Osteocyte (in vitro differentiated cells): Measurements from ENCODE around the gene RNF167. TPM values are rescaled to one million over a fixed set of nuclear protein-coding genes. Genes with fewer than 3 reads are reported as not detected.
"Not testable (repeated sequence)": the region's sequence is repeated elsewhere in the genome, so short reads cannot be mapped to it uniquely, and the experiment has no call there.

Experiments
- DNase-seq: peaks from one replicate; pipeline ENCODE4 v3.0.0; 2021; ENCODE audit warnings: mixed read lengths; ENCODE audit not compliant: unreplicated experiment; ENCODE audit errors: extremely low spot score
- H3K27ac Mint-ChIP-seq: one replicate; pipeline ENCODE4 v1.8.0; 2021; ENCODE audit warnings: mild to moderate bottlenecking, mixed read lengths; ENCODE audit not compliant: unreplicated experiment
- H3K27me3 Mint-ChIP-seq: one replicate; pipeline ENCODE4 v1.8.0; 2021; ENCODE audit warnings: mixed read lengths; ENCODE audit not compliant: unreplicated experiment
- H3K36me3 Mint-ChIP-seq: one replicate; pipeline ENCODE4 v1.8.0; 2021; ENCODE audit warnings: mixed read lengths; ENCODE audit not compliant: unreplicated experiment
- H3K4me1 Mint-ChIP-seq: one replicate; pipeline ENCODE4 v1.8.0; 2021; ENCODE audit warnings: mixed read lengths; ENCODE audit not compliant: unreplicated experiment
- H3K4me3 Mint-ChIP-seq: one replicate; pipeline ENCODE4 v1.8.0; 2021; ENCODE audit warnings: mild to moderate bottlenecking, moderate library complexity, mixed read lengths; ENCODE audit not compliant: unreplicated experiment
- H3K9me3 Mint-ChIP-seq: one replicate; pipeline ENCODE4 v1.8.0; 2021; ENCODE audit warnings: mixed read lengths; ENCODE audit not compliant: unreplicated experiment
- CTCF ChIP-seq: fragments of 200-600 bp; sonication (generic); IDR thresholded peaks from 2 replicates; pipeline ENCODE4 v1.5.0; 2021; ENCODE audit warnings: antibody characterized with exemption, mild to moderate bottlenecking, moderate library complexity
- total RNA-seq: library from RNA; stranded (reverse); gene quantifications from 2 replicates; pipeline ENCODE4 v1.2.1, GENCODE V29; 2021

Gene RNF167
- total RNA-seq, 1 donor from 2014 or later = 115 TPM

GRCh38 chr17:4919511-4920047 is 20.5 kb upstream of the RNF167 start:
- Mint-ChIP-seq H3K27me3 (no peaks in the 10 kb centered on the region), H3K36me3 (no peaks in the 10 kb centered on the region), H3K27ac (no peak overlapping the region), H3K4me1 (no peaks in the 10 kb centered on the region), H3K9me3 (no peaks in the 10 kb centered on the region), H3K4me3 (no peak overlapping the region)
- no peak for TF ChIP-seq CTCF
- DNase-seq = no peak

- H3K4me1 Mint-ChIP-seq = no peaks in the 10 kb centered on the region
- DNase-seq = no peak
- H3K4me3 Mint-ChIP-seq = no peak overlapping the region
- H3K27me3 Mint-ChIP-seq = no peaks in the 10 kb centered on the region
- no peaks in the 10 kb centered on the region for H3K9me3 Mint-ChIP-seq
- no peaks in the 10 kb centered on the region for H3K36me3 Mint-ChIP-seq
- TF ChIP-seq CTCF = no peak
- no peak overlapping the region for H3K27ac Mint-ChIP-seq
Observed at GRCh38 chr17:4920351-4921048, 19.6 kb upstream of the RNF167 start.

DNA sequence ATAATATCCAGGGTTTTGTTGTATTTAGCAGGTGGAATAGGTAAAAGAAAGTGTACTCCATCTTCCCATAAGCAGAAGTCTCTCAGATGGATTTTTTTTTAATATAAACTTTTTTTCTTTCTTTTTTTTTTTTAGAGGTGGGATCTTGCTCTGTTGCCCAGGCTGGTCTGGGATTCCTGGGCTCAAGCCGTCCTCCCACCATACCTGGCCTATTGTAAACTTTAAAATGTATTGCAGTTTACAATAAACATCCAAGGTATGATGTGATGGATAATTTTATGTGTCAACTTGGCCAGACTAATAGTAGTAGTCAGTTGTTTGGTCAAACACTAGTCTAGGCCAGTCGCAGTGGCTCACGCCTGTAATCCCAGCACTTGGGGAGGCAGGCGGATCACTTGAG is 18.7 kb upstream of the RNF167 start:
- no peaks in the 10 kb centered on the region for H3K9me3 Mint-ChIP-seq
- no peak overlapping the region for H3K27ac Mint-ChIP-seq
- no peaks in the 10 kb centered on the region for H3K27me3 Mint-ChIP-seq
- no peak for TF ChIP-seq CTCF
- H3K36me3 Mint-ChIP-seq = no peaks in the 10 kb centered on the region
- H3K4me1 Mint-ChIP-seq = no peaks in the 10 kb centered on the region
- no peak for DNase-seq
- no peak overlapping the region for H3K4me3 Mint-ChIP-seq

- H3K9me3 Mint-ChIP-seq, DNase-seq, H3K27ac Mint-ChIP-seq, H3K4me1 Mint-ChIP-seq, H3K36me3 Mint-ChIP-seq, H3K4me3 Mint-ChIP-seq, H3K27me3 Mint-ChIP-seq: not testable (repeated sequence)
Observed at GRCh38 chr17:4926577-4927335, 13.3 kb upstream of the RNF167 start.

- no peak for TF ChIP-seq CTCF
- peaks cover 2% of the 10 kb centered on the region for H3K4me1 Mint-ChIP-seq
- no peaks in the 10 kb centered on the region for H3K27me3 Mint-ChIP-seq
- peaks cover 2% of the 10 kb centered on the region for H3K36me3 Mint-ChIP-seq
- no peak overlapping the region for H3K4me3 Mint-ChIP-seq
- H3K27ac Mint-ChIP-seq = no peak overlapping the region
- H3K9me3 Mint-ChIP-seq = no peaks in the 10 kb centered on the region
- no peak for DNase-seq
Observed at GRCh38 chr17:4928881-4929280, 11.2 kb upstream of the RNF167 start.
